SK-N-SH (cell line): ENCODE data around the gene SORL1. TPM values are rescaled to one million over a fixed set of nuclear protein-coding genes. Genes with fewer than 3 reads are reported as not detected.

Experiments
- CTCF ChIA-PET: fragments of 300-600, 350-600 bp; formaldehyde crosslinking; extraction: SDS; loops from one replicate; lab custom pipeline; 2021; lab: Yijun Ruan, JAX
- POLR2A ChIA-PET: fragments of 350-600 bp; sonication (Branson Sonifier 250); formaldehyde crosslinking; extraction: SDS; loops from one replicate; lab custom pipeline; 2020; ENCODE audit warnings: antibody characterized with exemption, inconsistent platforms; lab: Yijun Ruan, JAX
- DNase-seq: peaks from one replicate; pipeline ENCODE4 v3.0.0; 2012
- H2AFZ ChIP-seq: fragments of 200-600 bp; sonication (generic); 2 replicates; pipeline ENCODE4 v1.8.1; 2016; ENCODE audit warnings: antibody characterized with exemption, mild to moderate bottlenecking, low read depth
- H3F3A ChIP-seq: fragments of 200-600 bp; sonication (generic); replicated peaks from 2 replicates; pipeline ENCODE3; 2016; ENCODE audit warnings: antibody characterized with exemption, mild to moderate bottlenecking; ENCODE audit not compliant: insufficient read depth
- H3K27ac ChIP-seq, 2 experiments: fragments of 200-500 bp in 1 of 2; fragments of 200-600 bp in 1 of 2; sonication (Bioruptor generic) in 1 of 2; sonication (generic), shearing (Covaris generic) in 1 of 2; 2 replicates each; pipeline versions ENCODE4 v1.5.1 to v1.6.1; 2014 to 2016; ENCODE audit warnings: low read depth in 2 of 2, inconsistent platforms in 1 of 2, low read length in 1 of 2, mild to moderate bottlenecking in 1 of 2, mixed read lengths in 1 of 2
- H3K27me3 ChIP-seq: fragments of 200-600 bp; sonication (generic), shearing (Covaris generic); 2 replicates; pipeline ENCODE4 v1.6.1; 2016; ENCODE audit warnings: mixed run types; ENCODE audit not compliant: insufficient read depth
- H3K36me3 ChIP-seq, 2 experiments: fragments of 200-500 bp in 1 of 2; fragments of 200-600 bp in 1 of 2; sonication (Bioruptor generic) in 1 of 2; sonication (generic) in 1 of 2; replicated peaks in 1 of 2; 2 replicates each; pipeline versions ENCODE3 to v1.5.1; 2014 to 2016; ENCODE audit warnings: low read length in 1 of 2, mild to moderate bottlenecking in 1 of 2; ENCODE audit not compliant: insufficient read depth in 2 of 2, control insufficient read depth in 1 of 2
- H3K4me1 ChIP-seq, 2 experiments: fragments of 200-500 bp in 1 of 2; fragments of 200-600 bp in 1 of 2; sonication (Bioruptor generic) in 1 of 2; sonication (generic), shearing (Covaris generic) in 1 of 2; 2 replicates each; pipeline versions ENCODE4 v1.5.1 to v1.6.1; 2014 to 2016; ENCODE audit warnings: low read depth in 1 of 2, low read length in 1 of 2, mixed run types in 1 of 2; ENCODE audit not compliant: insufficient read depth in 2 of 2, control insufficient read depth in 1 of 2
- H3K4me2 ChIP-seq: fragments of 200-600 bp; sonication (generic), shearing (Covaris generic); 2 replicates; pipeline ENCODE4 v1.6.1; 2017; ENCODE audit warnings: mixed run types
- H3K4me3 ChIP-seq, 2 experiments: fragments of 200-500 bp in 1 of 2; fragments of 200-600 bp in 1 of 2; sonication (Bioruptor generic) in 1 of 2; sonication (generic), shearing (Covaris generic) in 1 of 2; 2 replicates each; pipeline versions ENCODE4 v1.5.1 to v1.8.1; 2014 to 2016; ENCODE audit warnings: low read depth in 2 of 2, inconsistent platforms in 1 of 2, low read length in 1 of 2, mild to moderate bottlenecking in 1 of 2, mixed read lengths in 1 of 2, moderate library complexity in 1 of 2
- H3K79me2 ChIP-seq: fragments of 200-600 bp; sonication (generic); 2 replicates; pipeline ENCODE4 v1.8.1; 2017; ENCODE audit warnings: mild to moderate bottlenecking; ENCODE audit not compliant: insufficient read depth
- H3K9ac ChIP-seq: fragments of 200-600 bp; sonication (generic); 2 replicates; pipeline ENCODE4 v1.6.1; 2017; ENCODE audit warnings: mixed run types
- H3K9me2 ChIP-seq: fragments of 200-600 bp; sonication (generic); 2 replicates; pipeline ENCODE4 v1.6.1; 2017; ENCODE audit warnings: mixed run types
- H3K9me3 ChIP-seq: fragments of 200-600 bp; sonication (generic); 2 replicates; pipeline ENCODE4 v1.6.1; 2017; ENCODE audit warnings: mixed run types, mild to moderate bottlenecking, moderate library complexity
- H4K20me1 ChIP-seq: fragments of 200-600 bp; sonication (generic); 2 replicates; pipeline ENCODE4 v1.6.1; 2017; ENCODE audit warnings: mild to moderate bottlenecking, mixed run types; ENCODE audit not compliant: insufficient read depth
- ELF1 ChIP-seq: IDR thresholded peaks from 2 replicates; pipeline ENCODE4 v1.4.0; 2012
- EZH2phosphoT487 ChIP-seq: fragments of 200-600 bp; sonication (generic); IDR thresholded peaks from 2 replicates; pipeline ENCODE4 v1.6.1; 2017; ENCODE audit warnings: low read depth, mixed run types, mild to moderate bottlenecking, antibody characterized with exemption, moderate library complexity, borderline replicate concordance
- FOSL2 ChIP-seq: IDR thresholded peaks from 2 replicates; pipeline ENCODE4 v1.4.0; 2012; ENCODE audit warnings: low read depth, mild to moderate bottlenecking, moderate library complexity, borderline replicate concordance
- FOXJ3 ChIP-seq: sonication (generic); formaldehyde crosslinking; IDR thresholded peaks from 2 replicates; pipeline ENCODE4 v1.5.1; 2020; ENCODE audit warnings: mild to moderate bottlenecking, missing genetic modification reagents
- JUND ChIP-seq: IDR thresholded peaks from 2 replicates; pipeline ENCODE4 v1.4.0; 2012
- MEF2A ChIP-seq: IDR thresholded peaks from 2 replicates; pipeline ENCODE4 v1.4.0; 2012; ENCODE audit warnings: low read depth, borderline replicate concordance
- MXI1 ChIP-seq: IDR thresholded peaks from 2 replicates; pipeline ENCODE4 v1.6.1; 2012; ENCODE audit warnings: mild to moderate bottlenecking, low read depth, low read length, improper control_type of control experiment
- POLR2AphosphoS5 ChIP-seq: IDR thresholded peaks from 2 replicates; pipeline ENCODE4 v1.6.1; 2012; ENCODE audit warnings: low read depth, low read length
- RAD21 ChIP-seq: IDR thresholded peaks from 2 replicates; pipeline ENCODE4 v1.6.1; 2012; ENCODE audit warnings: mild to moderate bottlenecking, low read length
- RCOR1 ChIP-seq: fragments of 150-350 bp; IDR thresholded peaks from 2 replicates; pipeline ENCODE4 v1.6.1; 2017; ENCODE audit warnings: antibody characterized with exemption, low read length
- RFX5 ChIP-seq: IDR thresholded peaks from 2 replicates; pipeline ENCODE4 v1.6.1; 2012; ENCODE audit warnings: mild to moderate bottlenecking, improper control_type of control experiment, low read length
- RXRA ChIP-seq: IDR thresholded peaks from 2 replicates; pipeline ENCODE4 v1.4.0; 2012; ENCODE audit warnings: low read depth, mild to moderate bottlenecking, borderline replicate concordance
- SIN3A ChIP-seq: IDR thresholded peaks from 2 replicates; pipeline ENCODE4 v1.6.1; 2012; ENCODE audit warnings: low read depth, mild to moderate bottlenecking, low read length, moderate library complexity, borderline replicate concordance
- TAF1 ChIP-seq: IDR thresholded peaks from 2 replicates; pipeline ENCODE4 v1.6.1; 2012; ENCODE audit warnings: low read depth, mild to moderate bottlenecking, low read length, moderate library complexity, borderline replicate concordance
- TEAD4 ChIP-seq: IDR thresholded peaks from 2 replicates; pipeline ENCODE4 v1.4.0; 2012; ENCODE audit warnings: mild to moderate bottlenecking, borderline replicate concordance; ENCODE audit not compliant: insufficient read depth
- YY1 ChIP-seq: IDR thresholded peaks from 2 replicates; pipeline ENCODE4 v1.4.0; 2012; ENCODE audit warnings: low read depth, mild to moderate bottlenecking
- WGBS: methylation state at CpG from one replicate; pipeline ENCODE4 v1.1.6; 2017; ENCODE audit warnings: low lambda C conversion rate; 5-methylcytosine and 5-hydroxymethylcytosine counted together
- polyA plus RNA-seq, 3 experiments: library from polyadenylated mRNA; depleted of rRNA; stranded (reverse); fragments of >200 nt; gene quantifications; 2 replicates each; pipeline ENCODE4 v1.2.3, GENCODE V29; 2012
- TF ChIP-seq, protein P1 (sequence below): IDR thresholded peaks from 2 replicates; pipeline ENCODE4 v1.4.0; 2012; ENCODE audit warnings: low read depth
- TF ChIP-seq, protein P2 (sequence below): IDR thresholded peaks from 2 replicates; pipeline ENCODE4 v1.4.0; 2012; ENCODE audit warnings: low read depth, borderline replicate concordance
- TF ChIP-seq, protein P3 (sequence below): fragments of 200-600 bp; sonication (generic); IDR thresholded peaks from 2 replicates; pipeline ENCODE4 v1.6.1; 2017; ENCODE audit warnings: antibody characterized with exemption, mild to moderate bottlenecking, moderate library complexity

Gene SORL1
- polyA plus RNA-seq, 1 of the 3 experiments (the other 2 are of a cell fraction): 7.1 TPM

DNA sequence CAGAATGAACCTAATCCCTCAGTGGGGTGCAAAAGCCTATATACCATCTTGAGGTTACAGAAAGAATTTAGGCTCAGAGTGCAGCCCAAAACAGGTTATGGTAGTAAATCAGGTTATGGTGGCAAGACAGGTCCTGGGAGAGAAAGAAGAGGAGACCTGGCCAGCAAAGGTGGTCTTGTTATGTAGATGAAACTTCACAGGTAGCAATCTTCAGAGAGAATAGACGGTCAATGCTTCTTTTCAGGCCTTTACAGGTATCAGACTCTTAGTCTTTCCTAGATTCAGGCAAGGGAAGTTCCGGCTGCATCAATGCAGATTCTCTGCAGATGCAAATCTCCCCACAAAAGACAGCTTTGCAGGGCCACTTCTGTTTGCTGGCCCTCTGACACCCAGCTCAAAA, 45.8 kb upstream of the SORL1 start:
- H3F3A ChIP-seq: no peaks in the 10 kb centered on the region
- H3K27me3 ChIP-seq: no peaks in the 10 kb centered on the region
- TF ChIP-seq TAF1: no peak
- TF ChIP-seq RXRA: no peak
- TF ChIP-seq RCOR1: no peak
- no peak for TF ChIP-seq JUND
- TF ChIP-seq EZH2phosphoT487: no peak
- TF ChIP-seq RAD21: no peak
- no peak for TF ChIP-seq RFX5
- no peak for TF ChIP-seq MEF2A
- no peak for TF ChIP-seq FOXJ3 (CRISPR knock-in tag)
- TF ChIP-seq, protein P1, sequence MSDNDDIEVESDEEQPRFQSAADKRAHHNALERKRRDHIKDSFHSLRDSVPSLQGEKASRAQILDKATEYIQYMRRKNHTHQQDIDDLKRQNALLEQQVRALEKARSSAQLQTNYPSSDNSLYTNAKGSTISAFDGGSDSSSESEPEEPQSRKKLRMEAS: no peak
- no peak for TF ChIP-seq FOSL2
- no peak for TF ChIP-seq MXI1
- TF ChIP-seq, protein P2, sequence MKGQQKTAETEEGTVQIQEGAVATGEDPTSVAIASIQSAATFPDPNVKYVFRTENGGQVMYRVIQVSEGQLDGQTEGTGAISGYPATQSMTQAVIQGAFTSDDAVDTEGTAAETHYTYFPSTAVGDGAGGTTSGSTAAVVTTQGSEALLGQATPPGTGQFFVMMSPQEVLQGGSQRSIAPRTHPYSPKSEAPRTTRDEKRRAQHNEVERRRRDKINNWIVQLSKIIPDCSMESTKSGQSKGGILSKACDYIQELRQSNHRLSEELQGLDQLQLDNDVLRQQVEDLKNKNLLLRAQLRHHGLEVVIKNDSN: no peak
- no peak for TF ChIP-seq SIN3A
- no peak for TF ChIP-seq POLR2AphosphoS5
- TF ChIP-seq YY1: no peak
- TF ChIP-seq, protein P3, sequence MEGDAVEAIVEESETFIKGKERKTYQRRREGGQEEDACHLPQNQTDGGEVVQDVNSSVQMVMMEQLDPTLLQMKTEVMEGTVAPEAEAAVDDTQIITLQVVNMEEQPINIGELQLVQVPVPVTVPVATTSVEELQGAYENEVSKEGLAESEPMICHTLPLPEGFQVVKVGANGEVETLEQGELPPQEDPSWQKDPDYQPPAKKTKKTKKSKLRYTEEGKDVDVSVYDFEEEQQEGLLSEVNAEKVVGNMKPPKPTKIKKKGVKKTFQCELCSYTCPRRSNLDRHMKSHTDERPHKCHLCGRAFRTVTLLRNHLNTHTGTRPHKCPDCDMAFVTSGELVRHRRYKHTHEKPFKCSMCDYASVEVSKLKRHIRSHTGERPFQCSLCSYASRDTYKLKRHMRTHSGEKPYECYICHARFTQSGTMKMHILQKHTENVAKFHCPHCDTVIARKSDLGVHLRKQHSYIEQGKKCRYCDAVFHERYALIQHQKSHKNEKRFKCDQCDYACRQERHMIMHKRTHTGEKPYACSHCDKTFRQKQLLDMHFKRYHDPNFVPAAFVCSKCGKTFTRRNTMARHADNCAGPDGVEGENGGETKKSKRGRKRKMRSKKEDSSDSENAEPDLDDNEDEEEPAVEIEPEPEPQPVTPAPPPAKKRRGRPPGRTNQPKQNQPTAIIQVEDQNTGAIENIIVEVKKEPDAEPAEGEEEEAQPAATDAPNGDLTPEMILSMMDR: no peak
- no peak for TF ChIP-seq TEAD4
- no peak for TF ChIP-seq ELF1
- TF ChIP-seq, all 33 proteins: peak for 0
- Histone ChIP-seq H3K27ac (no peak overlapping the region), H3K9me2 (no peaks in the 10 kb centered on the region), H3K4me2 (no peak overlapping the region), H3K79me2 (no peaks in the 10 kb centered on the region), H2AFZ (no peak overlapping the region), H3K9me3 (peaks cover 8% of the 10 kb centered on the region; the same call in 1 of the 2 replicates), H3K9ac (no peak overlapping the region), H3K36me3 (no peaks in the 10 kb centered on the region), H4K20me1 (no peaks in the 10 kb centered on the region), H3K4me1 (no peaks in the 10 kb centered on the region), H3K4me3 (no peak overlapping the region)
- ChIA-PET CTCF (no interaction called here), POLR2A (interaction anchor here (0.7 kb wide), 1 partner anchor 12 kb away, joined by 3 read pairs; no protein-coding TSS in a partner anchor)
- DNase-seq: no peak
- 76% methylated on average over 2 of the region's 2 CpGs for WGBS
